Measurements from ENCODE around the gene TNS3.

TNS3 gene

GRCh38 chr7:47226696-47227095 is 355.2 kb downstream of the TNS3 start:
- no peak for DNase-seq (ENCODE audit: low read depth in 2 of 2)

DNA sequence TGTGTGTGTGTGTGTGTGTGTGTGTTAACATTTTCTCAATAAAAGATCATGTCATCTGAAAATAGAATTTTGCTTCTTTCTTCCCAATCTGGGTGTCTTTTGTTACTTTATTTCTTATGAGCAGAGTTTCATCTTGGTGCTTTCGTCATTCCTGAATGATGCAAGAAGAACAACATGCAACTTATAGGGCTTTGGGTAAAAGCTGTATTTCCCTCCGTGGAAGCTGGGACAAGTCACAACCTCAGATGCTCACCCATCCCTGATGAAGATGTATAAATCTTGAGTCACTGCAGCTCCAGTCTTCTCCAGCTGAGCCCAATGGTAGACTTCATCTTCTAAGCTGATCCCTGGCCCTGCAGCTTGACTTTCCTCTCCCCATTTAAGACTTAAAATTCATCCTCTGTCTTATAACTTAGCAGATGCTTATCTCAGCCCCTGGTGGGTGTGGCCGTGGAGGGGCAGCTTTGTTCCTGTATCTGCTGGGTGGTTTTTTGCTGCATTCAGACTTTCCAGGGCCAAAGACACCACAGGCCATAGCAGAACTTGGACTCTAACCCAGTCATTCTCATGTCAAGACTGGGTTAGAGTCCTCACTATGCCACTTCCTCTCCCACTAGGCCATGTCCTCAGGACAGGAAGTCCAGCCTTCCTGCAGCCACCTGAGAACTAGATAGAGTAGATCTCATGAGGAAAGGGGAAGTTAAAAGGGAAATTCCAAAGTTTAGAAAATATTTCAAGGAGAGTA is 356.4 kb downstream of the TNS3 start:
- DNase-seq (ENCODE audit: low read depth in 2 of 2), result no peak

Measured in stimulated activated CD4-positive, alpha-beta T cell treated with anti-CD3 and anti-CD28 coated beads, Interleukin-1b, Interleukin-23, amount 100 ng/mL, for 1 hour (primary cell).